OCI-LY7 (cell line): ENCODE data around the gene EXTL1. TPM values are rescaled to one million over a fixed set of nuclear protein-coding genes. Genes with fewer than 3 reads are reported as not detected.

Source experiments
- BruUV-seq: library from RNA; stranded (reverse); fragments of 400-500 nt; replicated peaks from 2 replicates; lab custom pipeline; 2021; lab: Mats Ljungman, UMichigan
- CTCF ChIA-PET: fragments of 300-600 bp; sonication (Branson Sonifier 250); formaldehyde crosslinking; loops from one replicate; lab custom pipeline; 2022; ENCODE audit warnings: antibody characterized with exemption; ENCODE audit not compliant: unreplicated experiment; lab: Charles Lee
- POLR2A ChIA-PET: fragments of 300-600 bp; sonication (Branson Sonifier 250); formaldehyde crosslinking; loops from one replicate; lab custom pipeline; 2022; ENCODE audit warnings: antibody characterized with exemption; lab: Charles Lee
- DNase-seq: peaks from one replicate; pipeline ENCODE4 v3.0.0-alpha.2; 2015; ENCODE audit warnings: low spot score
- H2AFZ ChIP-seq: fragments of 200-600 bp; sonication (generic), shearing (Covaris generic); 2 replicates; pipeline ENCODE4 v1.6.1; 2014; ENCODE audit warnings: mild to moderate bottlenecking, antibody characterized with exemption, low read length, moderate library complexity
- H3K27ac ChIP-seq: fragments of 200-600 bp; sonication (generic); 2 replicates; pipeline ENCODE4 v1.5.1; 2014; ENCODE audit warnings: mixed run types, low read depth, mild to moderate bottlenecking, moderate library complexity, low read length, inconsistent platforms; ENCODE audit not compliant: poor library complexity, severe bottlenecking
- H3K36me3 ChIP-seq: fragments of 200-600 bp; sonication (generic); 2 replicates; pipeline ENCODE4 v1.6.1; 2014; ENCODE audit warnings: mild to moderate bottlenecking, antibody characterized with exemption, low read length, moderate library complexity, mixed read lengths; ENCODE audit not compliant: insufficient read depth
- H3K4me1 ChIP-seq: fragments of 200-600 bp; sonication (generic); 2 replicates; pipeline ENCODE4 v1.5.1; 2014; ENCODE audit warnings: mild to moderate bottlenecking, low read length; ENCODE audit not compliant: insufficient read depth, poor library complexity, severe bottlenecking
- H3K4me2 ChIP-seq: fragments of 200-600 bp; sonication (generic); 2 replicates; pipeline ENCODE4 v1.6.1; 2014; ENCODE audit warnings: mild to moderate bottlenecking, low read length
- H3K4me3 ChIP-seq: fragments of 200-600 bp; sonication (generic); 2 replicates; pipeline ENCODE4 v1.5.1; 2014; ENCODE audit warnings: mild to moderate bottlenecking, low read depth, low read length; ENCODE audit not compliant: poor library complexity, severe bottlenecking
- H3K79me2 ChIP-seq: fragments of 200-600 bp; sonication (generic); 2 replicates; pipeline ENCODE4 v1.6.1; 2016; ENCODE audit warnings: low read depth, mild to moderate bottlenecking, low read length, moderate library complexity, mixed read lengths; ENCODE audit not compliant: insufficient read depth
- H3K9me2 ChIP-seq: fragments of 200-600 bp; sonication (generic); 2 replicates; pipeline ENCODE4 v1.6.1; 2016; ENCODE audit warnings: mild to moderate bottlenecking, low read length, mixed read lengths; ENCODE audit not compliant: insufficient read depth
- H3K9me3 ChIP-seq: fragments of 200-600 bp; sonication (generic); 2 replicates; pipeline ENCODE4 v1.6.1; 2014; ENCODE audit warnings: mild to moderate bottlenecking, mixed run types, low read length, mixed read lengths
- H4K20me1 ChIP-seq: fragments of 200-600 bp; sonication (generic); 2 replicates; pipeline ENCODE4 v1.6.1; 2014; ENCODE audit warnings: mild to moderate bottlenecking, antibody characterized with exemption, low read length, moderate library complexity, mixed read lengths; ENCODE audit not compliant: insufficient read depth
- EZH2phosphoT487 ChIP-seq: fragments of 200-600 bp; sonication (generic); IDR thresholded peaks from 2 replicates; pipeline ENCODE4 v1.6.1; 2018; ENCODE audit warnings: low read depth, borderline replicate concordance, mild to moderate bottlenecking, mixed run types, antibody characterized with exemption, low read length, moderate library complexity, mixed read lengths
- intact Hi-C: fragments of 100-400 bp; cut with micrococcal nuclease; formaldehyde crosslinking; loops from one replicate; pipeline ENCODE4 v1.10.0; 2022; ENCODE audit not compliant: unreplicated experiment
- total RNA-seq, 2 experiments: library from RNA; depleted of rRNA in 1 of 2; stranded (reverse); fragments of >200 nt in 1 of 2; shearing (Covaris generic) in 1 of 2; gene quantifications; 2 replicates each; pipeline ENCODE4 v1.2.3, GENCODE V29; 2014 to 2022
- TF ChIP-seq, protein P1 (sequence below): fragments of 200-600 bp; sonication (generic); conservative IDR thresholded peaks from 2 replicates; pipeline ENCODE4 v1.5.1; 2014; ENCODE audit warnings: mild to moderate bottlenecking, antibody characterized with exemption, low read length, moderate library complexity, mixed read lengths

The EXTL1 gene
- total RNA-seq, 2 experiments from 2014 or later = 0.67 TPM; not detected in 1

DNA sequence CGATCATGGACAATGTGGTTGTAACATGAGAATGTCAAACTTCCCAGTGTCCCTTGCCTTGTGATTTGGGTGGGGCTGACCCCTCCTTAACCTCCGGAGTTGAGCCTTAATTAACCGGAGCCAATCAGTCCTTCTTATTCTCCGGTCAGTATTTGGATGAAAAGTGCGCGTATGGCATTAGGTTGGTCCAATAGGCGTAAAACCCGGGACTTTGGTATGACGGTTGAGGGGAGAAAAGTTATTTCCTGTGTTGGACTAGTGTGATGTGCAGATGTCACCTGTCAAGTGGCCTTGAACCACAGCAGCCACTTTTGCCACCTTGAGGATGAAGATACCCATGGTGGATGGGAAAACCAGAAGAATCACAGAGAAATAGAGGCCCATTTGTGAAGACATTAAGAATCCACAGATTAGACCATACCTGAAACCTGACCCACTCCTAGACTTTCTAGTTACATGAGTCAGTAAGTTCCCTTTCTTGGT lies 28.8 kb upstream of the EXTL1 start:
- POLR2A ChIA-PET = no interaction called here

DNA sequence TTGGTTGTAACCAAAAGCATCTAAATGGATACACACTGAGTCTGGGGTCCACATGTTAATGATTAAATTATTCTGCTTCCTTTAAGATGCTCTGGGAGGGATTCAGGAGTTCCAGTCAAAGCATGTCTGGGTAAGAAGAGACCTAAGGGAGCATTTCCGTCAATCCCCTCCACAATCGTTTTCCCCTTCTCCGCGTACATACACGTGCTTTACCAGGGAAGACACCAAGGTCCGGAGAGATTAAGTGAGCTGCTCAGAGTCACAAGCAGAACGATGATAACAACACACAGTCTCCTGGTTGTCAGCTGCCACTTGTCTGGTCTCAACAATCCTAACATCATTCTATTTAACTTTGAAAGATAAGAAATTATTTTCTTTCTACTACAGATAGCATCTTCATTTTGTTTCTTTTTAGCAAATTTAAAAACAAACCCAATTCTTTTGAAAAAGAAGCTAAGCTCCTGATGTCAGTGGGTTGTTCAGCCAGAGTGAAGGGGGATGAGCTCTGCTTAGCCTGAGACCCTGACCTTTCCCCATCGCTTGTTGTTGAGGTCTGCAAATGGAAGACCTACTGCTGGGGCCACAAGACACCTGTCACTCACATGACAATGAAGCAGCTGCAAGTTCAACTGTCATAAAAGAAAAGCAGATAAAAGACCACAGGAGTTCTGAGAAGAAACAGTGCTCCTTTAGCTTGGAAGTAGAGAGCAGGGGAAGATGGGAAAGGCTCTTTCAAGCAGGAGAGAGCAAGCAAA lies 28.2 kb upstream of the EXTL1 start:
- no peak overlapping the region for H2AFZ ChIP-seq
- TF ChIP-seq, protein P1, sequence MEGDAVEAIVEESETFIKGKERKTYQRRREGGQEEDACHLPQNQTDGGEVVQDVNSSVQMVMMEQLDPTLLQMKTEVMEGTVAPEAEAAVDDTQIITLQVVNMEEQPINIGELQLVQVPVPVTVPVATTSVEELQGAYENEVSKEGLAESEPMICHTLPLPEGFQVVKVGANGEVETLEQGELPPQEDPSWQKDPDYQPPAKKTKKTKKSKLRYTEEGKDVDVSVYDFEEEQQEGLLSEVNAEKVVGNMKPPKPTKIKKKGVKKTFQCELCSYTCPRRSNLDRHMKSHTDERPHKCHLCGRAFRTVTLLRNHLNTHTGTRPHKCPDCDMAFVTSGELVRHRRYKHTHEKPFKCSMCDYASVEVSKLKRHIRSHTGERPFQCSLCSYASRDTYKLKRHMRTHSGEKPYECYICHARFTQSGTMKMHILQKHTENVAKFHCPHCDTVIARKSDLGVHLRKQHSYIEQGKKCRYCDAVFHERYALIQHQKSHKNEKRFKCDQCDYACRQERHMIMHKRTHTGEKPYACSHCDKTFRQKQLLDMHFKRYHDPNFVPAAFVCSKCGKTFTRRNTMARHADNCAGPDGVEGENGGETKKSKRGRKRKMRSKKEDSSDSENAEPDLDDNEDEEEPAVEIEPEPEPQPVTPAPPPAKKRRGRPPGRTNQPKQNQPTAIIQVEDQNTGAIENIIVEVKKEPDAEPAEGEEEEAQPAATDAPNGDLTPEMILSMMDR = no peak
- TF ChIP-seq EZH2phosphoT487 = no peak
- BruUV-seq = no TSS peak
- H3K4me2 ChIP-seq = no peak overlapping the region
- H3K79me2 ChIP-seq = no peaks in the 10 kb centered on the region
- H3K4me1 ChIP-seq = peaks cover 15% of the 10 kb centered on the region
- H3K36me3 ChIP-seq = no peaks in the 10 kb centered on the region
- POLR2A ChIA-PET = interaction anchor here (0.6 to 1.1 kb wide), 3 partner anchors 22 to 97 kb away, joined by 3 to 4 read pairs (median 3); no protein-coding TSS in a partner anchor
- H3K4me3 ChIP-seq = no peak overlapping the region
- no peak overlapping the region for H3K27ac ChIP-seq
- no peak for DNase-seq
- intact Hi-C loops = no loop called here
- no peaks in the 10 kb centered on the region for H3K9me3 ChIP-seq
- CTCF ChIA-PET = no interaction called here
- H3K9me2 ChIP-seq = no peaks in the 10 kb centered on the region
- H4K20me1 ChIP-seq = no peaks in the 10 kb centered on the region

More for the DNA sequence above, 28.8 kb upstream of the EXTL1 start:
- no peak overlapping the region for H2AFZ ChIP-seq
- intact Hi-C loops = no loop called here
- no peaks in the 10 kb centered on the region for H3K9me2 ChIP-seq
- H3K27ac ChIP-seq = no peak overlapping the region
- H3K9me3 ChIP-seq = no peaks in the 10 kb centered on the region
- H3K4me2 ChIP-seq = no peak overlapping the region
- BruUV-seq = no TSS peak
- no peak for DNase-seq
- no peaks in the 10 kb centered on the region for H3K79me2 ChIP-seq
- no peaks in the 10 kb centered on the region for H4K20me1 ChIP-seq
- CTCF ChIA-PET = no interaction called here
- no peaks in the 10 kb centered on the region for H3K36me3 ChIP-seq
- peaks cover 13% of the 10 kb centered on the region for H3K4me1 ChIP-seq
- no peak overlapping the region for H3K4me3 ChIP-seq
- TF ChIP-seq EZH2phosphoT487 = no peak
- TF ChIP-seq, protein P1 = no peak
